Lower lobe of right lung (tissue), 2 donors: ENCODE measurements around the gene DALRD3. TPM values are rescaled to one million over a fixed set of nuclear protein-coding genes. Genes with fewer than 3 reads are reported as not detected.

ENCODE experiments used
- ATAC-seq, 2 donors: fragments of 200-7000 bp; cut with Tn5 transposase; one replicate each; pipeline ENCODE4 v1.9.1; 2020 to 2022; ENCODE audit warnings: mild to moderate bottlenecking in 2 of 2, moderate library complexity in 2 of 2
- DNase-seq: peaks from one replicate; pipeline ENCODE4 v3.0.0-alpha.2; 2020
- H3K27ac ChIP-seq: fragments of 200-600 bp; one replicate; pipeline ENCODE4 v1.8.0; 2022
- H3K27me3 ChIP-seq: fragments of 200-600 bp; one replicate; pipeline ENCODE4 v1.8.0; 2022; ENCODE audit warnings: low read depth
- H3K36me3 ChIP-seq: fragments of 200-600 bp; one replicate; pipeline ENCODE4 v1.8.0; 2022; ENCODE audit warnings: mild to moderate bottlenecking
- H3K4me1 ChIP-seq: fragments of 200-600 bp; one replicate; pipeline ENCODE4 v1.8.0; 2022
- H3K4me3 ChIP-seq: fragments of 200-600 bp; one replicate; pipeline ENCODE4 v1.8.0; 2022; ENCODE audit warnings: mild to moderate bottlenecking
- H3K9me3 ChIP-seq: fragments of 200-600 bp; one replicate; pipeline ENCODE4 v1.8.0; 2022
- intact Hi-C: fragments of 100-400 bp; cut with DNase I; formaldehyde crosslinking; loops from one replicate; pipeline ENCODE4 v1.11.0; 2022
- total RNA-seq: library from RNA; stranded (reverse); fragmentation: NEBNext Ultra II Directional; extraction: Animal tissue kit (Norgen Biotek cat#: 25700); gene quantifications from one replicate; pipeline ENCODE4 v1.2.1, GENCODE V29; 2021
- TF ChIP-seq, protein P1 (sequence below): fragments of 200-600 bp; IDR thresholded peaks from one replicate; pipeline ENCODE4 v1.8.0; 2022; ENCODE audit warnings: antibody characterized with exemption, mild to moderate bottlenecking
- donor health status: DM: no; HTN: yes; CAD: no; lungs with severe emphysema.

The DALRD3 gene
- total RNA-seq, 1 donor from 2014 or later, result 28.1 TPM

- TF ChIP-seq, protein P1, sequence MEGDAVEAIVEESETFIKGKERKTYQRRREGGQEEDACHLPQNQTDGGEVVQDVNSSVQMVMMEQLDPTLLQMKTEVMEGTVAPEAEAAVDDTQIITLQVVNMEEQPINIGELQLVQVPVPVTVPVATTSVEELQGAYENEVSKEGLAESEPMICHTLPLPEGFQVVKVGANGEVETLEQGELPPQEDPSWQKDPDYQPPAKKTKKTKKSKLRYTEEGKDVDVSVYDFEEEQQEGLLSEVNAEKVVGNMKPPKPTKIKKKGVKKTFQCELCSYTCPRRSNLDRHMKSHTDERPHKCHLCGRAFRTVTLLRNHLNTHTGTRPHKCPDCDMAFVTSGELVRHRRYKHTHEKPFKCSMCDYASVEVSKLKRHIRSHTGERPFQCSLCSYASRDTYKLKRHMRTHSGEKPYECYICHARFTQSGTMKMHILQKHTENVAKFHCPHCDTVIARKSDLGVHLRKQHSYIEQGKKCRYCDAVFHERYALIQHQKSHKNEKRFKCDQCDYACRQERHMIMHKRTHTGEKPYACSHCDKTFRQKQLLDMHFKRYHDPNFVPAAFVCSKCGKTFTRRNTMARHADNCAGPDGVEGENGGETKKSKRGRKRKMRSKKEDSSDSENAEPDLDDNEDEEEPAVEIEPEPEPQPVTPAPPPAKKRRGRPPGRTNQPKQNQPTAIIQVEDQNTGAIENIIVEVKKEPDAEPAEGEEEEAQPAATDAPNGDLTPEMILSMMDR, result no peak
- Histone ChIP-seq H3K27ac (peak overlapping the region; percentile 94), H3K9me3 (no peaks in the 10 kb centered on the region), H3K4me3 (peak overlapping the region; percentile 96), H3K4me1 (peaks cover 19% of the 10 kb centered on the region), H3K36me3 (peaks cover 6% of the 10 kb centered on the region), H3K27me3 (no peaks in the 10 kb centered on the region)
- ATAC-seq (peak; percentile 8 to 24), DNase-seq (no peak)
- intact Hi-C loops, result no loop called here
Measured at GRCh38 chr3:49006408-49007067, 11.8 kb downstream of the DALRD3 start.

DNA sequence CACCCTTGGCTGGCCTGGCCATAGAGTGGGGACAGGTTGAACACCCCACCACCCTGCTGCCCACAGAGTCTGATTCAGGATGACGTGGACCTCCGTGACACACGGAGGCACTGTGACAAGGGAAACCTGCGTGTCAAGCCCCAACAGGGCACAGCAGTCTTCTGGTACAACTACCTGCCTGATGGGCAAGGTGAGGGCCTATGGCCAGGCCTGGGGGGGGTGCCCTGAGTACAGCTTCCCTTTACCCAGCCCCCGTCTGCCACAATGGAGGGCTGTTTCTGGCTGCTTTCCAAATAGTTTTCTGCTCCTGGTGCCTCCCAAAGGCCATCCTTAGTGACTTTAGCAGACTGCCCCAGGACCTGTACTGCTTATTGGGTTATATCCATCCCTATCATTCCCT is 12.4 kb downstream of the DALRD3 start:
- Histone ChIP-seq H3K9me3 (no peaks in the 10 kb centered on the region), H3K4me3 (peak overlapping the region; percentile 96), H3K27me3 (no peaks in the 10 kb centered on the region), H3K4me1 (peaks cover 19% of the 10 kb centered on the region), H3K27ac (peak overlapping the region; percentile 94), H3K36me3 (peaks cover under 1% of the 10 kb centered on the region)
- TF ChIP-seq, protein P1, result no peak
- ATAC-seq (no peak), DNase-seq (no peak)
- intact Hi-C loops, result no loop called here

DNA sequence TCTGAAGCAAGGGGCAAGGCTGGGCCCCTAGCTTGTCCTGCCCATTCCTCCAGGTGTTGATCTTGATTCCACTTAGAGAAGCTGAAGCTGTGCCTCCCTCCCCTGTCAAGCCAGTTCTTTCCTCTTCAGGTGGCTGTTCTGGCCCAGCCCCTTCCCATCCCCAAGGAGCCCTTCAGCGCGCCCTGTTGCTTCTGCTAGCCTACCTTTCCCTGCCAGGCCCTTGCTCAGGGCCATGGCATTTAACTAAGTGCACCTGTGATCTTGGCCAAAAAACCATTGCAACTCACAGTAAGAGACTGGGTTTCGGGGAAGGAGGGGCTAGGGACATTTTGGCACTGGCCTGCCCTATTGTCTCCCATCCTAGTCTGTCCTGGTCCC is 13.1 kb downstream of the DALRD3 start:
- TF ChIP-seq, protein P1, result no peak
- peaks cover 19% of the 10 kb centered on the region for H3K4me1 ChIP-seq
- DNase-seq, result no peak
- H3K27me3 ChIP-seq, result no peaks in the 10 kb centered on the region
- no peaks in the 10 kb centered on the region for H3K9me3 ChIP-seq
- H3K36me3 ChIP-seq, result no peaks in the 10 kb centered on the region
- no peak for ATAC-seq
- H3K4me3 ChIP-seq, result no peak overlapping the region
- intact Hi-C loops, result no loop called here
- H3K27ac ChIP-seq, result no peak overlapping the region

DNA sequence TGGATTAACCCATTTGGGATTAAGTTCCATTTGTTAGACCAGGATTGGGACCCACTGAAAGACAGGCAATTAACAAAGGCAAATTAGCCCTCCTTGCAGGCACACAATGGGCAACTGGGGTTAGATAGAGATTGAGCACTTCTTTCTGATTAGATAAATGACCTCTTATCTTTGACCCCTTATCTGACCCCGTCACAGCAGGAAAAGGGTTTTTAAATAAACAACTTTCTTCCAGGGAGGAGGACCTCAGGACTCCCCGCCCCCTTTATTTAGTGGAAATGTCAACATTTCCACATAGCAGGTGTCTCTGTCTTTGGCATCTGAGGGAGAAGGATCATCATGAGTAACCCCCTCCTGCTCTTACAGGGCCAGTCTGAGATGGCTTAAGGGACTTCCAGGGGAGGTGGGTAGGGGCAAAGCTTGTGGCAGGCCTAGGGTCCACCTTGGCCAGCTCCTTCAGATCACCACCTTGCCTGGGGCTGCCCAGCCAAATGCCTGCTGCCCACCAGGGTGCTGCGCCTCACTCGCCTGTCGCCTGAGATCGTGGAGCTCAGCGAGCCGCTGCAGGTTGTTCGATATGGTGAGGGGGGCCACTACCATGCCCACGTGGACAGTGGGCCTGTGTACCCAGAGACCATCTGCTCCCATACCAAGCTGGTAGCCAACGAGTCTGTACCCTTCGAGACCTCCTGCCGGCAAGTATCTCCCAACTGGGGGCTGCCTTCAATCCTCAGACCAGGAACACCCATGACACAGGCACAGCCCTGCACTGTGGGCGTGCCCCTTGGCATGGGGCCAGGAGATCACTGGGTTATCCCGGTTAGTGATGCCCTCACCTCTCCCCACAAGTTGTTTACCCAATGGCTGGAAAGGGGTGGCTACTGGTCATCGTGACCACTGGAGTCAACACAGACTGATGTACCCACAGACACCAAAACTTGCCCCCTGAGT is 13.8 kb downstream of the DALRD3 start:
- ATAC-seq, result no peak
- intact Hi-C loops, result no loop called here
- H3K36me3 ChIP-seq, result no peaks in the 10 kb centered on the region
- TF ChIP-seq, protein P1, result no peak
- H3K27ac ChIP-seq, result no peak overlapping the region
- no peak overlapping the region for H3K4me3 ChIP-seq
- no peaks in the 10 kb centered on the region for H3K9me3 ChIP-seq
- DNase-seq, result no peak
- H3K4me1 ChIP-seq, result peaks cover 19% of the 10 kb centered on the region
- H3K27me3 ChIP-seq, result no peaks in the 10 kb centered on the region

DNA sequence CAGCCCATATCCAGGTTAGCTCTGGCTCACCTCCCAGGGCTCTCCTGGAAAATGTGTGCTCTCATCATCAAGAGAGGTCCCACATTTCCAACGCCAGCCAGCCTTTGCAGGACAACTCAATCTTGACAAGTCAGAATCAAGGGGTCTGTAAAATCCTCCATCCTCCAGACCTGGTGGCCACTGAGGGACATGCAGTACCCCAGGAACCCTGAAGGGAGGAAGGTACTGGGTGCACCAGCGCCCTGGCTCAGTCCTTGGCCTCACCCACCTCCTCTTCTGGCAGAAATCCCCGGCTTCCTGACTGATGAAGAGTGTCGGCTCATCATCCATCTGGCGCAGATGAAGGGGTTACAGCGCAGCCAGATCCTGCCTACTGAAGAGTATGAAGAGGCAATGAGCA is 17.2 kb downstream of the DALRD3 start:
- no peak for ATAC-seq
- H3K4me1 ChIP-seq, result peaks cover 2% of the 10 kb centered on the region
- H3K27me3 ChIP-seq, result no peaks in the 10 kb centered on the region
- DNase-seq, result no peak
- no peaks in the 10 kb centered on the region for H3K9me3 ChIP-seq
- H3K36me3 ChIP-seq, result peaks cover 14% of the 10 kb centered on the region
- H3K27ac ChIP-seq, result no peak overlapping the region
- intact Hi-C loops, result no loop called here
- H3K4me3 ChIP-seq, result no peak overlapping the region
- TF ChIP-seq, protein P1, result no peak
